Measurements from ENCODE around the gene SUN5. TPM values are rescaled to one million over a fixed set of nuclear protein-coding genes. Genes with fewer than 3 reads are reported as not detected.
A peak's percentile ranks its signal among the peaks of the same experiment; 100 is the strongest.
"Not testable (repeated sequence)": the region's sequence is repeated elsewhere in the genome, so short reads cannot be mapped to it uniquely, and the experiment has no call there.

The SUN5 gene
- polyA plus RNA-seq, 3 donors: not detected

GRCh38 chr20:32957459-32957858, 46.8 kb downstream of the SUN5 start:
- DNase-seq (ENCODE audit: extremely low read depth in 1 of 11, low read depth in 9 of 11, low spot score in 4 of 11): peak in 1 of 11 donors; percentile 8

DNA sequence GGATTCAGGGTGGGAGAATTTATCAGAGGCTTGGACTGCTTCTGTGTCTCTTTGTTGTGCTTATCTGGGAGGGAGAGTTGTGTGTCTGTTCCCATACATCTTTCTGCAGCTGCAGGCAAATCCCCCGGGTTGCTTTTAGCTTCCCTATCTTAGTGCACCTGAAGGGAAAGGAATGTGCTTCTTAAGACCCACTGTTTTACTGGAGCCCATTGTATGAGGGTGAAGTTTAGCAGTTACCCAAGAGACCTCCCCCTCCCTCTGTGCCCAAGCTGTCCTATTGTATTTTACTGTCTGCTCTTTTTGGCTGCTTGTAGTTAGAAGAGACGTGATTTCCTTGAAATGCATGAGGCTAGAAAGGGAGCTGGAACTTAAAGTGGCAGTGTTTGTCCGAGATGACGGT, 53.7 kb downstream of the SUN5 start:
- not testable (repeated sequence) for DNase-seq (ENCODE audit: extremely low read depth in 1 of 11, low read depth in 9 of 11, low spot score in 4 of 11)

GRCh38 chr20:32946629-32947028, 57.6 kb downstream of the SUN5 start:
- DNase-seq (ENCODE audit: extremely low read depth in 1 of 11, low read depth in 9 of 11, low spot score in 4 of 11): no peak

- peak in 1 of 11 donors; percentile 9 for DNase-seq (ENCODE audit: extremely low read depth in 1 of 11, low read depth in 9 of 11, low spot score in 4 of 11)
These were observed 58.5 kb downstream of the SUN5 start for GRCh38 chr20:32945710-32946221.

DNA sequence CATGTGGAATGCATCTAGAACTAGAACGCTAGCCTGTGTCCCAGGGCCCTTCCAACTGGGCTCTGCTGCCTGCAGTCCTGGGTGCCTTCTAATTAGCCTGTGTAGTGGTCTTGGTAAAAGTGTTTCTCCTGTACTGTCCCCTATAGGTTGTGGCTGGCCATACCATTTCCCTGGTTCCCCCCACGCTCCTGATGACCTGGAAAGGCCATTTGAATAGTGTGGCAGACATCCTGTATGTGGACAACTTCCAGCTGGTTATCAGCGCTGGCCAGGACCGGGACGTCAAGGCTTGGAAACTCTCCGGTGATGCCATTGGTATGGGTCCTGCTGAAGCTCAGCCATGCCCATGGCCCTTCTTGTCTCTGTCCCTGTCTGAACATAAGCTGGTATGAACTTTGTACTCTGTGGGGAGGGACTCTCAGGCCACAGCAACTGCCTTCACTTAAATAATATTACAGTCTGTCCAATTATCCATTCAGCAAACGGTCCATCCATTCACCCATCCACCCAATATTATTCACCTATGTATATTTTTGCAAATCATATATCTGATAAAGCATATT, 60.7 kb downstream of the SUN5 start:
- no peak for DNase-seq (ENCODE audit: extremely low read depth in 1 of 11, low read depth in 9 of 11, low spot score in 4 of 11)

DNA sequence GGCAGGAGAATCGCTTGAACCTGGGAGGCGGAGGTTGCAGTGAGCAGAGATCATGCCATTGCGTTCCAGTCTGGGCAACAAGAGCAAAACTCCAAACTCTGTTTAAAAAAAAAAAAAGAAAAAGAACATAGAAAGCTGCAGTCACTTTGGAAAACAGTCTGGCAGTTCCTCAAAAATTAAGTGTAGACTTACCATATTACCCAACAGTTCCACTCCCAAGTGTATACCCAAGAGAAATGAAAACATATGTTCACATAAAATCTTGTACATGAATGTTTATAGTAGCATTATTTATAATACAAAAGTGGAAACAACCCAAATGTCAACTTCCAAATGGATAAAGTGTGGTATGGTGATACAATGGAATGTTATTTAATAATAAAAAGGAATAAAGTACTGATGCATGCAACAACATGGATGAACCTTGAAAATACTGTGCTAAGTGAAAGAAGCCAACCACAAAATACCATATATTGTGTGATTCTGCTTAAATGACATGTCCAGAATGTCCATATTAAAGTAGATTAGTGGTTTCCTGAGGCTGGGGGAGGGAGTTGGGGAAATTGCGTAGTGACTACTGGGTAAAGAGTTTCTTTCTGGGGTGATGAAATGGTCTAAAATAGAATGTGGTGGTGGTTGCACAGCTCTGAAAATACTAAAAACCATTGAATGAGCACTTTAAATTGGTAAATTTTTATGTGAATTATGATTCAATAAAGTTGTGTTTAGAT, 62.9 kb downstream of the SUN5 start:
- DNase-seq (ENCODE audit: extremely low read depth in 1 of 11, low read depth in 9 of 11, low spot score in 4 of 11): no peak

DNA sequence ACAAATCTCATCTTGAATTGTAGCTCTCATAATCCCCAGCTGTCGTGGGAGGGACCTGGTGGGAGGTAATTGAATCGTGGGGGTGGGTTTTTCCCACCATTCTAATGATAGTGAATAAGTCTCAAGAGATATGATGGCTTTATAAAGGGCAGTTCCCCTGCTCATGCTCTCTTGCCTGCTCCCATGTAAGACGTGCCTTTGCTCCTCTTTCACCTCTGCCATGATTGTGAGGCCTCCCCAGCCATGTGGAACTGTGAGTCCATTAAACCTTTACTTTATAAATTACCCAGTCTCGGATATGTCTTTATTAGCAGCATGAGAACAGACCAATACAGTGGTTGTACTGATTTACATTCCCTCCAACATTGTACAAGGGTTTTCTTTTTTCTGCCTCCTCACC, 69.7 kb downstream of the SUN5 start:
- no peak for DNase-seq (ENCODE audit: extremely low read depth in 1 of 11, low read depth in 9 of 11, low spot score in 4 of 11)

Other genes starting within 250 kb of the SUN5 start
- 1 to 10 TPM; 7.6 to 8.1 (median 8.0) TPM for gene DNMT3B, start 242.0 kb downstream of the SUN5 start, polyA plus RNA-seq (ENCODE audit: insufficient read length in 3 of 3)
- gene MAPRE1, start 184.5 kb downstream of the SUN5 start, polyA plus RNA-seq (ENCODE audit: insufficient read length in 3 of 3): 100 to 1,000 TPM; 100 to 121 (median 114) TPM
- gene EFCAB8, start 145.5 kb downstream of the SUN5 start, polyA plus RNA-seq (ENCODE audit: insufficient read length in 3 of 3): under 1 TPM in 2 of 3 donors, not detected in 1; 0.04 to 0.09 TPM
- gene BPIFB2, start 3.3 kb upstream of the SUN5 start, polyA plus RNA-seq (ENCODE audit: insufficient read length in 3 of 3): not detected
- not detected for gene BPIFB6, start 27.2 kb upstream of the SUN5 start, polyA plus RNA-seq (ENCODE audit: insufficient read length in 3 of 3)
- not detected for gene BPIFB3, start 49.5 kb upstream of the SUN5 start, polyA plus RNA-seq (ENCODE audit: insufficient read length in 3 of 3)
- not detected for gene BPIFB4, start 75.2 kb upstream of the SUN5 start, polyA plus RNA-seq (ENCODE audit: insufficient read length in 3 of 3)
- not detected for gene BPIFA2, start 163.7 kb upstream of the SUN5 start, polyA plus RNA-seq (ENCODE audit: insufficient read length in 3 of 3)
- not detected for gene BPIFA3, start 212.9 kb upstream of the SUN5 start, polyA plus RNA-seq (ENCODE audit: insufficient read length in 3 of 3)
- not detected for gene BPIFA1, start 231.6 kb upstream of the SUN5 start, polyA plus RNA-seq (ENCODE audit: insufficient read length in 3 of 3)